Suppressor macrophage treated with lipopolysaccharide for 1 hour (primary cell): Measurements from ENCODE around the gene TRIM46.

Experiments used
- DNase-seq, 3 donors: peaks; one replicate each; pipeline ENCODE4 v3.0.0-alpha.2; 2020 to 2022

Gene TRIM46

GRCh38 chr1:155173478-155174323, at the start of gene TRIM46:
Gene TRIM46 (plus strand): TSS chr1:155173849. CDS start chr1:155173967, 118 bp downstream.
- DNase-seq = no peak

DNA sequence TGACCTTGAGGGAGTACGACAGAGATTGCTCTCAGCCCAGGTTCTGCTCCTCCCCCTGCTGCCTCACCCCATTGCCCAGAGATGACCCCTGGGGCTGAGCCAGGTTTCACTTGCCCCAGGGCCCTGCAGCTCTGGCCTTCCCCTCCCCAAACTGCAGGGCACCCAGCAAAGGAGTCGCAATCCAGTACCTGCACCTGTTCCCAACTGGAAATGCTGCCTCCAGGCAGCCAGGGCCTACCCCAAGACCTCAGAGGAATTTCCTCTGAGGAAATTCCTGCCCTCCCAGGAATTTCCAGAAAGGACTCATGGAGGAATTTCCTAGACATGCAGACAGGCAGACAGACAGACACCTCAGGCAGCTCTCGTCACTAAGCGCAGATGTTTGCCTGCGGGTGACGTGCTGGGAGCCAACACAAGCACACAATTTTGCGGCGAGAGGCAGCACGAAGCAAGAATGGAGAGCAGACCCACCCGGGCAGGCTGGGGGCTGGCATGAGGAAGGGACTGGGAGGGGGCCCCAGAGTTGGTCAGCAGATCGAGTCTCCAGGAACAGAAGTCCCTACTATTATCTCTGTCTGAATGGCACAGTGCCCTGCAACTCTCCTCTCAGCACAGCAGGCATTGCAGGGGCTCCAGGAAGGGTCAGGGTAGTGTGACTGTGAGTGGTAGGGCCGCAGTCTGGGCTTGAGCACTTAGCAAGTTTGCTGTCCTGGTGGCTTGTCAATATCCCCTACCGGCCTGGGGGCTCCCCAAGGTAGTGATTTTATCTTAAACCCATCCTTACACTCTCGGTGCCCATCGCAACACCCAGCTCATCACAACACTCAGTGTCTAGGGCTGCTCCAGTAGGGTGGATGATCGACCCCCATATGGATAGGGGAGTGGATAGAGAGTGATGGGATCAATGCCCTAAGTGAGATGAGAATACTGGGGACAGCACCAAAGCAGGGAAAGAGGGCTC, 48.9 kb upstream of the TRIM46 start:
- DNase-seq = peak; percentile 38 to 65 (median 45)

DNA sequence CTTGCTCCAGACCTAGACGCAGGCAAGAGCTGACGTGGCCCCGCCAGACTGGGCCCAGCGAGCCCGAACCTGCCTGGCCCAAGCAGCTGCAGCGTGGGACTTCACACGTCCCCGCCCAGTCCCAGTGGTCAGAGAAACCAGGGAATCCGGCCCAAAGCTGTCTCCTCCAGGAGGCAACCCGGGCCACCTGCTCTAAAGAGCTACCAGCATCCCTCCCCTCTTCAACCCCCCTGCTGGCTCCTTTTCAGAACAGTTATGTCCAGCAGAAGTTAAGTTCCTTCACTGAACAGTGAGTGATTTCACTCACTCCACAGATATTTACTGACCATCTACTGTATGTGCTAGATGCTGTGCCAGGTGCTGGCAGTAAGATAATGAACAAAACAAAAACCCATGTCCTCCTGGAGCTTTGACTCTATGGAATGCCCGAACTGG, 48.1 kb upstream of the TRIM46 start:
- DNase-seq = no peak

GRCh38 chr1:155125946-155126555, 47.6 kb upstream of the TRIM46 start:
- no peak for DNase-seq

GRCh38 chr1:155126556-155127104, 47.0 kb upstream of the TRIM46 start:
- no peak for DNase-seq

DNA sequence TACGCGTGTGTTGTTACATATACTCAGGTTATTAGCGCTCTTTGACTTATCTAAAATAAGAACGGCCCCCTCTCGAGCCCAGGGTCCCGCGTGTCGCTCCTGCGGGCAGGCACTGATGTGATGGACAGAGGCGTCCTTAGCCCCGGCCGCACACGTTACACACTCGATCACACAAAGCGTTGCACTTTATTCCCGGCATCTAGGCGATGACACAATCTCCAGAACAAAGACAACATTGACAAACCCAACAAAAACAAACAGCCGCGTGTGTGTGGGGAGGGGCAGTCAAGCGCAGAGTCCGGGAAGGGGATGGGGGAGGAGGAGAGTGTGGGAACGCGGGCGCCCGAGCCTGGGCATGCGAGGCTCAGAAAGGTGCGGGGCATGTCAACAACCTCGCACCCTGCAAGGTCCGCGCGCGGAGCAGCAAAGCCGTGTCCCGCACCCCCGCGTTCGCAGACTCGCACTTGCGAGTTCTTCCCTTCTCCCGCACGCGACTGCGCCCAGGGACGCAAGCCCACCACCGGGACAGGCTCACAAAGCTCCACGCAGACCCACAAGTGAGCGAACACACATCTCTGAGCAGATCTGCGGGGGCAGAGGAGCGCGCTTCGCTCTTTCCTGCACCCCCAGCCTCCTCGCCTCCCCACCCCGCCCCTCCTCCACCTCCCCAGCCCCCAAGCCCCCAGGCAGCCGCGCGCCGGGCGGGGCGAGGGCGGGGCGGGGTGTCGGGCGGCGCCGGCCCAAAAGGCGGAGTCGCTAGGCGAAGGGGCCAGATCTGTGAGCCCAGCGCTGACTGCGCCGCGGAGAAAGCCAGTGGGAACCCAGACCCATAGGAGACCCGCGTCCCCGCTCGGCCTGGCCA, 46.3 kb upstream of the TRIM46 start, which contains the start of gene EFNA1:
EFNA1 (plus strand) TSS at position 772 of the 862 bp plus-strand sequence. CDS start 102 bp downstream, outside the sequence.
- DNase-seq = peak; percentile 46 to 66 (median 48)

GRCh38 chr1:155127967-155128754, 45.5 kb upstream of the TRIM46 start:
- DNase-seq = no peak

DNA sequence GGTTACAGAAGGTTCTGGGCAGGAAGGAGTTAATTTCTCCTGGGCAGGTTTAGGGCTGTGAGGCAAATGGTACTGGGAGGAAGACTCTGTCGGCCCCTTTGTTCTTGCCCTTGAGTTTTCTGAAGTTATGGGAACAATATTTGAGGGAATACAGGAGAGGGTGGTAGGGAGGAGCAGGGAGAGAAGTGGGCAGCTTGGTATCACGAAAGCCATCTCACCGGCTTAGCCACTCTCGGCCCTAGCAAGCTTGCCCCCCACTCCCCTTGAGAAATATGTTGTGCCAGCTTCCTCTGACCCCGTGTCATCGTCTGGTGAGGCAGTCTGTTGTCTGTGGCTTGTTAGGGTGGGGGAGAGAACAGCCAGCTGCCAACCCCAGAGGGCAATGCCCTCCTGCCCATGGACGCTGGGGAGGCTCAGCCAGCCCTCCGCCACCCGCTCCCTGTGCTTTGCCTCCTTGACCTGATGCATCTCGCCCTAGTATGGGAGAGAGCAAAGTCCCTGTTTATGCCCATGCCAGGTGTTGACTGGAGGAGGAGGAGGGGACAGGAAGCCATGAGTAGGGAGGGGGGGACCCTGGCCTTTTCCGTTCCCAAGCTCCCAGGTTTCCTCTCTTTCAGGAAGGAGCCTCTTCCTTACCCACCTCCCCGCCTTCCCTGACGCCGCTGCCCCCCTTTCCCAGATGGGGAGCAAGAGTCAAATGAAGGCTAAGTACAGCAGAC, 44.7 kb upstream of the TRIM46 start:
- no peak for DNase-seq

- no peak for DNase-seq
Observed at GRCh38 chr1:155130272-155131006, 43.2 kb upstream of the TRIM46 start.

DNA sequence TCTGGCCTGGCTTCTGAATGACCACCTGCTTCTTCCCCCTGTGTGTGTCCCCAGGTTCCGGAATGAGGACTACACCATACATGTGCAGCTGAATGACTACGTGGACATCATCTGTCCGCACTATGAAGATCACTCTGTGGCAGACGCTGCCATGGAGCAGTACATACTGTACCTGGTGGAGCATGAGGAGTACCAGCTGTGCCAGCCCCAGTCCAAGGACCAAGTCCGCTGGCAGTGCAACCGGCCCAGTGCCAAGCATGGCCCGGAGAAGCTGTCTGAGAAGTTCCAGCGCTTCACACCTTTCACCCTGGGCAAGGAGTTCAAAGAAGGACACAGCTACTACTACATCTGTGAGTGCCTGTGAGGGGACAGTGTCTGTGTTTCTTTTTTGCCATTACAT, 42.4 kb upstream of the TRIM46 start:
- no peak for DNase-seq

- DNase-seq = no peak
Observed at GRCh38 chr1:155131856-155132255, 41.8 kb upstream of the TRIM46 start.

- no peak for DNase-seq
Observed at GRCh38 chr1:155133799-155134281, 39.8 kb upstream of the TRIM46 start.

DNA sequence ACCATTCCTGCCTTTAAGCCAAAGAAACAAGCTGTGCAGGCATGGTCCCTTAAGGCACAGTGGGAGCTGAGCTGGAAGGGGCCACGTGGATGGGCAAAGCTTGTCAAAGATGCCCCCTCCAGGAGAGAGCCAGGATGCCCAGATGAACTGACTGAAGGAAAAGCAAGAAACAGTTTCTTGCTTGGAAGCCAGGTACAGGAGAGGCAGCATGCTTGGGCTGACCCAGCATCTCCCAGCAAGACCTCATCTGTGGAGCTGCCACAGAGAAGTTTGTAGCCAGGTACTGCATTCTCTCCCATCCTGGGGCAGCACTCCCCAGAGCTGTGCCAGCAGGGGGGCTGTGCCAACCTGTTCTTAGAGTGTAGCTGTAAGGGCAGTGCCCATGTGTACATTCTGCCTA, 39.3 kb upstream of the TRIM46 start:
- no peak for DNase-seq

GRCh38 chr1:155134880-155135414, 38.7 kb upstream of the TRIM46 start:
- peak; percentile 97 to 99 (median 98) for DNase-seq

- DNase-seq = peak; percentile 97 to 99 (median 97)
Observed at GRCh38 chr1:155135415-155136028, 38.1 kb upstream of the TRIM46 start, which contains the start of gene SLC50A1. Gene SLC50A1 (plus strand): TSS chr1:155135852. CDS start chr1:155135912, 60 bp downstream.

GRCh38 chr1:155136748-155137147, 36.9 kb upstream of the TRIM46 start:
- DNase-seq = no peak

DNA sequence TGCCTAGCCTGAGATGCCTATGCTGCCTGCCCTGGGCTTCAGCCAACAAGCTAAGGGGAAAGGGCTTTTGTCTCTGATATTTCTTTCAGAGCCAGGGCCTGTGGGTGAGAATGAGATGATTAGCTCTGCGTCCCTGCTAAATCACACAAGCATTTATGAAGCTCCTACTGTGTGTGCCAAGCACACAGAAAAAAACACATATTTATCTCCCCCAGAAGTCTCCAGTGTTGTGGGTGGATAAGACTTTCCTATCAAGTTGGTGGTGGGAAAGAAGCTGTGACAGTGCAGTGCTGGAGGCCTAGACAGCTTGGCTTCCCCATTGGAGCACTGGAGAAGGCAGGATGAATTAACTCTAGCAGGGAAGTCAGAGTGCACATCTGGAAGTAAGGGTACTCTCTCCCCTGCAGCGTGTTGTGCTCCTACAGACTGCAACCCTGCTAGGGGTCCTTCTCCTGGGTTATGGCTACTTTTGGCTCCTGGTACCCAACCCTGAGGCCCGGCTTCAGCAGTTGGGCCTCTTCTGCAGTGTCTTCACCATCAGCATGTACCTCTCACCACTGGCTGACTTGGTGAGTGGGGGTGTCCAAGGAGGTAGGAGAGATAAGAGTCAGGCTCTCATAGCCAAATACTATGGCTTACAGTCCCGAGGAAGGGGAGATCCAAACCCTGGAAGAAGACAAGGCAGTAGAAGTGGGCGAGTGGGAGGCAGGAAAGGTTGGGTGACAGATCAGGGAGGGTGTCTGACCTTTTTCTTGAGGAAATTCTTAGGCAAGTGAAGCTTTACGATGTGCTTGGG, 36.3 kb upstream of the TRIM46 start:
- DNase-seq = no peak
